ENCODE results near the gene ATP6V0C.

The ATP6V0C gene

DNA sequence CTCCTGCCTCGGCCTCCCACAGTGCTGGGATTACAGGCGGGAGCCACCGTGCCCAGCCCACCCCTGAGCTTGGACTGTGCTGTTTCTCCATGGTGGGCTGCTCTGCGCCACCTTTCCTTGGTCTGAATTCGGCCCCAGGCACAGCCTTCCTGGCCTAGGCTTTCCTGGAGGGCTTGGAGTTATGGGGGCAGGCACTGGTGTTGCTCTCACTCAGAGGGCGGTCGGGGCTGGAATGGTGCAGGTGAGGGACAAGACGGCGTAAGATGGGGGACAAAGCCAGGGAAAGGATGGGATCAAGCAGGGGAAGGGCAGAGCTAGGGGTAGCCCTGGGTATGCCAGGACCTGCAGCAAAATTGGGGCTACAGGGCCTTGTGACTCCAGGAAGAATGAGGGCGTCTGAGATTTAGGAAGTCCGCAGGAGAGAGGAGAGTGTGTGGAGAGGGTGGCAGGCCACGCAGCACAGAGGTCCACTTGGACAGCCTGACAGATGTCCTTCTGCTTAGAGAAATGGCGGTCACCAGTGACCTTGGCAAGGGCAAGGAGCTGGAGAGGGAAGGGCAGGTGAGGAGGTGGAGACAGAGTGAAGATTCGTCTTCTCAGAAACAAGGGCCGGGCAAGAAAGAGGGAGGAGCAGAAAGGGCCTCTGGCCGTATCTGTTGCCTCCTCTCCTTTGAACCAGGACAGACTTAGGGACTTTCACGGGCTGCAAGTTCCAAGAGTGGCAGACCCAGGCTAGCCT lies 1.6 kb upstream of the ATP6V0C start:
- DNase-seq (ENCODE audit: low read depth): no peak

- DNase-seq (ENCODE audit: low read depth): no peak
These were observed 882 bp upstream of the ATP6V0C start for GRCh38 chr16:2512735-2513404.

DNA sequence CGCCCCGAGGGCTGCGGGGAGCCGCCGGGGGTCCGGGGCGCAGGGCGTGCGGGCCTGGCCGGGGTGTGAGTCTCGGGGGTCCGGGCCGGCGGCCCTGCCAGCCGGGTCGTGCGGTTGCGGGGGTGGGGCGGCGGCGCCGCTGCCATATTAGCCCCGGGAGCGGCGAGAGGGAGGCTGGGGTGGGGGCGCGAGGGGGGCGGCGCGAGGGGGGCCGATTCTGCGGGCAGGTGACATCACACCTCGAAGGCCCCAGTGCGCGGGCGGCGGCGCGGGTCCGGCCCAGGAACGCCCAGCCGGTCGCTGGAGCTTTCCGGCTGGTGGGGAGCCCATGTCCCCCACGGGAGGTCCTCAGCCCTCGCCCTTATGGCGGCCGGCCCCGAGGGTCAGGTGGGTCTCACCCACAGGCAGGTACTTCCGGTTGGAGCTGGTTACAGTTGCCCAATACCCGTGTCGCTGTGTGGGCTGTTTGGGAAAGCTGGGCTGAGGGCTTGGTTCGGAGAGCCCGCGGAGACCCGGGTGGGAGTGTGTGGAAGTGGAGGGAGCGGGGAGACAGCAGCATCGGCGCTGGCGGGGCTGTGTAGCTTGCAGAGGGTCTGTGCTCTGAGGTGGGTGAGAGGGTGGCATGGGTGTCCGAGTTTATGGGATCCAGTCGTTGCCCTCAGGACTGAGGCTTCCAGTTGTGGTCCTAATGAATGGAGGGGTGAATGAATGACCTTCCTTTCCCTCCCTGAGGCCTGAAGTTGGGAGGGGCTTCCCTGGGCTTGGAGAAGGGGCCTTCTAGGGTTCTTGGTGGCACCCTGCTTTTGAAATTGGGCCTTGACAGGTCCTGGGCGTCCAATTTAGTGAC lies 804 bp downstream of the ATP6V0C start:
- DNase-seq (ENCODE audit: low read depth): no peak

DNA sequence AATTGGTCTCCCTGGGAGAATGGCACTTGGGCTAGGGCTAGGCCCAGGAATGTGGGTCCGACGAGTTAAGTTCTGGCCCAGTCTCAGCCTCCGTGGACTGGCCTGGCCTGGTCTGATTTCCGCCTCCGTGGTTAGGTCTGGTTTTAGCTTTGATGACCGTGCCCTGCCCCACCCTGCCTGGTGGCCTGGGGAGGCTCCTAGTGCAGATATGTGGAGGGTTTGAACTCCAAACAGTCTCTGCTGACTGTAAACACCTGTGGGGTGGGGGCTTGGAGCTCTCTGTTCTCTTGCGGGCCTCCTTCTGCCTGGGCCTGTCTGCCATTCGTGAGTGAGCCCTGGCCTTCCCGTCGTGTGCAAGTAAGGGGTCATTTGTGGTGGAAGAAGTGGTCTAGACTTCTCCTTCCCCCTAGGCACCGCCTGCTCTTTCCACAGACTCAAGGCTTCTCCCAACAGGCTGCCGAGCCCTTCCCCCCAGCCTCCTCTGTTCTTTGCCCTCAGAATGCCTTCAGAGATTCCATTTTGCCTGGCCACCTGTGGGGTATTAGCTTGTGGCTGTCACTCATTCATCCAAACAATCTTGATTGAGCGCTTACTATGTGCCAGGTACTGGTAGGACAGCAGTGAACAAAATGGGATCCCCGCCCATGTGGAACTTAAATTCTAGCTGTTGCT lies 1.6 kb downstream of the ATP6V0C start:
- no peak for DNase-seq (ENCODE audit: low read depth)

DNA sequence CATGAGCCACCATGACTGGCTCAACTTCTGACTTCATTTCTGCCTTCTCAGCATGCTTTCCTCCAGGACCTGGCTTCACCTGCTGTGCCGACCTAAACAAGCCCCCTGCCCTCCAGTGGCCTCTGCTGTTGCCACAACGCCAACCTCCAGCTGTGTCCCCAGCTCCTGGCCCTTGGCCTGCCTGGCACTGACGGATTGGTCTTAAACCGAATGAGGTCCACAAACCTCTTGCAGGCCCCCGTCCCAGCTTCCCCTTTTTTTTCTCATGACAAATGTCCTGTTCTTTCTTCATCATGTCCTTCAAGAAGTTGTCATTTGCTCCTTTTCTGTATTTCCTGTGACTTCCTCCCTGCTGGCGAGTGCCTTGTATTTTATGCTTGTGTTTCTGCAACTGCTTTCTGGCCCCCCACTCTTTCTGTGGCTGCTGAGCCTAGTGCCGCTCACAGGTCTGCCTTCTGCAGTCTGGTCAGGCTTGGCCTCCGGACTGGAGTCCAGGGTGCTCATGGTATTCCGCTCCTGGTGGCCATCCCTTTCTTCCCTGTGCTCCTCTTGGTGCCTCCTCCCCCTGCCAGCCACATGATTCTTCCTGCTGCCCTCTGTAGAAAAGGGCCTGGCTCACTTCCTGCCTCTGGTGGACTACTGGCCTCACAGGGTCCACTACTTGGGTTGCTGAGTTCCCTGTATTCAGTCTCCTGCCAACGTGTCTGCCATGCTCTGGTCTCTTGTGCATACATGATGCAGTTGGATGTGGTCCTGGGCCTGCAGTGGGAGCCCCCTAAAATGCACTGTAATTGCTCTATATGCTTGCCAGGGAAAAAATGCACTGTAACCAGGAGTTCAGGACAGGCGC lies 2.9 kb downstream of the ATP6V0C start:
- no peak for DNase-seq (ENCODE audit: low read depth)

DNA sequence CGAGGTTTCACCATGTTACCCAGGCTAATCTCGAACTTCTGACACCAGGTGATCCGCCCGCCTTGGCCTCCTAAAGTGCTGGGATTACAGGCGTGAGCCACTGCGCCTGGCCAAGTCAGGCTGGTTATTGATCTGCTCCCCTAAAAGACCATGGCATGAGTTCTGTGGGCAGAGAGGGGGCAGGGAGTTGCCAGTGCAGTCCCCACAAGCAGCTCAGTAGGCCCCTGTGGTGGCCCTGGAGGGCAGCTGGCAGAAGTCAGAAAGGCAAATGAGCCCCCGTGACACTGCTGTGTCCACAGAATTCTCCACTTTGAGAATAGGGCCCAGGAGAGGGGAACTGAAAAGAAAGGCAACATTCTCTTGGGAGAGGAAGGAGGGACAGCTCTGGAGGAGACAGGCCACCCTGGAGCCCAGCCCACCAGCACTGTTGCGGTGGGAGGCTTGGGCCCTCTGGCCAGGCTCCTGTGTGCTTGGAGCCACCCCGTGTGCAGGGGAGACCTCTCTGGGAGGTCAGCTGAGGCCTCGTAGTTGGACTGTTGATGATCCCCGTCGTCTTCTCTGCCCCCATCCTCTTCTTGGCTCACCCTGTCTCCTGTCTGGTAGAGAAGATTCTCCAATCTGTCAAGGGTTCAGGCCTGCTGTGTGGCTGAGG lies 4.3 kb downstream of the ATP6V0C start:
- no peak for DNase-seq (ENCODE audit: low read depth)

- DNase-seq (ENCODE audit: low read depth): no peak
These were observed 5.3 kb downstream of the ATP6V0C start for GRCh38 chr16:2518823-2519710.

- no peak for DNase-seq (ENCODE audit: low read depth)
These were observed 5.9 kb downstream of the ATP6V0C start for GRCh38 chr16:2519711-2520080.

DNA sequence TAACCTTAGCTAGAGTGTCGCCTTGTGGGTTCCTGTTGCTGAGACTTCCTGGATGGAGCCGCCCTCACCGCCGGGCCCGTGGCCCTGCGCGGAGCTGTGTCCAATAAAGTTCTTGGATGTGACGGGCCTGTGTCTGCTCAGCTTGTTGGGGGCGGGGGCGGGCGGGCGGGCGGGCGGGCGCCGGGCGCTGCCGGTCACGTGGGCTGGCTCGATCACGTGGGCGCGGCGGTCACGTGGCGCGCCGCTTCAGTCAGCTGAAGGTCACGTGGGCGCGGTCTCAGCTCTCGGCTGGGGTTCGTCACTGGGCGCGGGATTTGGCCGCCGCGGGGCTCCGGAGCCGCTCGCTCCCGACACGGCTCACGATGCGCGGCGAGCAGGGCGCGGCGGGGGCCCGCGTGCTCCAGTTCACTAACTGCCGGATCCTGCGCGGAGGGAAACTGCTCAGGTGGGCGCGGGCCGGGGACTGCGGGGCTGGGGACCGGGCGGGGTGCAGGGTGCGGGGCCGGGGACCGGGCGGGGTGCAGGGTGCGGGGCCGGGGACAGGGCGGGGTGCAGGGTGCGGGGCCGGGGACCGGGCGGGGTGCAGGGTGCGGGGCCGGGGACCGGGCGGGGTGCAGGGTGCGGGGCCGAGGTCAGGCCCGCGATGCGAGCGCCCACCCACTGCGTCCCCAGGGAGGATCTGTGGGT lies 6.5 kb downstream of the ATP6V0C start, which contains the start of gene AMDHD2:
Gene AMDHD2, plus strand, starts transcription at position 275 of the 687 bp plus-strand sequence. Its CDS starts 88 bp downstream, at position 363.
- peak; percentile 77 for DNase-seq (ENCODE audit: low read depth)

DNA sequence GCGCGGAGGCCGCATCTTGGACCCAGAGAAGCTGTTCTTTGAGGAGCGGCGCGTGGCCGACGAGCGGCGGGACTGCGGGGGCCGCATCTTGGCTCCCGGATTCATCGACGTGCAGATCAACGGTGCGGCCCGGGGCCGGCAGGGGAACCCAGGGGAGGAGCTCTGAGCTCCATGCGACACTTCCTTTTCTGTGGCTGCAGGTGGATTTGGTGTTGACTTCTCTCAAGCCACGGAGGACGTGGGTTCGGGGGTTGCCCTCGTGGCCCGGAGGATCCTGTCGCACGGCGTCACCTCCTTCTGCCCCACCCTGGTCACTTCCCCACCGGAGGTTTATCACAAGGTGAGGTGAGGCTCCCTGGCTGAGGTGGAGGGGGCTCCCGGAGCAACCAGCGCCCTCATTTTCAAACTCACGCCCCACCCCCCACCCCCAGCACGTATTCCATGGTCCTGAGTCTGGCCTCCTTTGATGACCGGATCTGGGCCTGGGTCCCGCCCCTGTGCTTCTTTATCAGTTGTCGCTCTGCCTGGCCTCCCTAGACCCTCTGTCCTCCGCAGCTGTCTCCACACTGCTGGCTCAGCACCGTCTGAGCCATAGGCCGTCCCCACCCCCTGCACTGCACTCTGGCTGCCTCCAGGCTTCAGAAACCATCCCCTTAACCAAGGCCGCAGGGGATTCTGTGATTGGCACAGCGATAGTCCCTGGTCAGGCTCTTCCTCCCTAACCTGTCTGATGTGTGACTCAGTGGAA lies 7.2 kb downstream of the ATP6V0C start:
- DNase-seq (ENCODE audit: low read depth): no peak

- no peak for DNase-seq (ENCODE audit: low read depth)
These were observed 10.1 kb downstream of the ATP6V0C start for GRCh38 chr16:2523801-2524231.

DNA sequence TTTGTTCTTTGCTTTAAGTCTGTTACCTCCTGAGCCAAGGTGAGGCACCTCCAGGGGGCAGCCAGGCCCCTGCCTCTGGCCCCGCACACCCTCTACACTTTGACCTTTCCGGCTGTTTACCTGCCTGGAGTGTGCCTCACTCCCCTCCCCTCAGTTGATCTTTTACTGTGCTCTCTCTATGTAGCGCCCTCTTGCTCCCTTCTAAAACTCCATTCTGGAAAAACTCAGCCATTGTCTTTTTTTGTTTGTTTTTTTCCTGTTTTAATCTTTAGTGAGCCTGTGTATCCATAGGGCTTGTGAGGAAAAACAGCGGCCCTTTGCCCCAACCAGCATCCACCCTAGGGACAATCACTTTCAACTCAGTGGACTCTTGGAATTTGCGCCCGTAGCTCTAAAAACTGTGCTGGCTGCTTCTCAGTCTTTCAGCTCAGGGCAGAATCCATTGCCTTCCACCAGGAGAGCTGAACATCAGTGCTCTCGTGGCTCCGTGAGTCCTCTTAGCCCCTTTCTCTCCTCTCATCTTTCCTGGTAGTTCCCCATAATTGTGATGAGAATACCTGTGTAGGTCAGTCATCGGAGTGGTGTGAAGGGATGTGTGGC lies 10.7 kb downstream of the ATP6V0C start:
- no peak for DNase-seq (ENCODE audit: low read depth)

GRCh38 chr16:2526135-2526534 lies 12.4 kb downstream of the ATP6V0C start:
- DNase-seq (ENCODE audit: low read depth): no peak

GRCh38 chr16:2527071-2527783 lies 13.5 kb downstream of the ATP6V0C start:
- DNase-seq (ENCODE audit: low read depth): no peak

DNA sequence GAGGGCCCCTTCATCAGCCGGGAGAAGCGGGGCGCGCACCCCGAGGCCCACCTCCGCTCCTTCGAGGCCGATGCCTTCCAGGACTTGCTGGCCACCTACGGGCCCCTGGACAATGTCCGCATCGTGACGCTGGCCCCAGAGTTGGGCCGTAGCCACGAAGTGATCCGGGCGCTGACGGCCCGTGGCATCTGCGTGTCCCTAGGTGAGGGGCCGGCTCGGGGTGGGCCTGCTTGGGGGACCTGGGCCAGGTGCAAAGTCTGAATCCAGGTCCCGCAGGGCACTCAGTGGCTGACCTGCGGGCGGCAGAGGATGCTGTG lies 14.0 kb downstream of the ATP6V0C start:
- DNase-seq (ENCODE audit: low read depth): no peak

DNA sequence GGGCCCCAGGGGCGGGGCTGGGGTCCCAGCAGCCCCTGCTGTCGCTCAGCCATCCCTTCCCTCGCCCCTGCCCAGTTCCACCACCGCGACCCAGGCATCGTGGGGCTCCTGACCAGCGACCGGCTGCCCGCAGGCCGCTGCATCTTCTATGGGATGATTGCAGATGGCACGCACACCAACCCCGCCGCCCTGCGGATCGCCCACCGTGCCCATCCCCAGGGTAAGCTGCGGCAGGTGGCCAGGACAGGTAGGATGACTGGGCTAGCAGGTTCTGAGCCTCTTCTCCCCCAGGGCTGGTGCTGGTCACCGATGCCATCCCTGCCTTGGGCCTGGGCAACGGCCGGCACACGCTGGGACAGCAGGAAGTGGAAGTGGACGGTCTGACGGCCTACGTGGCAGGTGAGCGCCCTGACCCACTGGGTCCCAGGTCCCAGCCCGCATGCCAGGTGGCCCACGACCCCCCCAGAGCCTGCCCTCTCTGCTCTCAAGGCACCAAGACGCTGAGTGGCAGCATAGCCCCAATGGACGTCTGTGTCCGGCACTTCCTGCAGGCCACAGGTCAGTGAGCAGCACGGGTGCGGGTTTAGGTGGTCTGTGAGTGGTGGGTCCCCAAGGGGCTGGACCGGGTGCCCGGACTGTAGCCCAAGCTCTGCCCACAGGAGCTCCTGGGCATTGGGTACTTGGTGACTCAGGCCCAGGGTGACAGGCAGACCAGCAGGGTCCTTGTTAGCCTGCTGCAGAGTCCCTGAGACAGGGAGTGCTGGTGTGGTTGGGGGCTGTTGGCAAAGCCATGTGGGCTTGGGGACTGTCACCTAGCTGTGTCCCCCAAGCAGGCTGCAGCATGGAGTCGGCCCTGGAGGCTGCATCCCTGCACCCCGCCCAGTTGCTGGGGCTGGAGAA lies 14.7 kb downstream of the ATP6V0C start:
- no peak for DNase-seq (ENCODE audit: low read depth)

All from stromal cell of bone marrow (primary cell).